Ovary (tissue), 9 donors: Measurements from ENCODE around the gene BHLHE23. TPM values are rescaled to one million over a fixed set of nuclear protein-coding genes. Genes with fewer than 3 reads are reported as not detected.

ENCODE experiments used
- DNase-seq, 5 donors: peaks; one replicate each; pipeline ENCODE4 v3.0.0-alpha.2; 2019 to 2020
- H3K27ac ChIP-seq, 2 donors: fragments of 200-600 bp; one replicate each; pipeline versions ENCODE4 v1.5.1 to v1.8.0; 2019 to 2022
- H3K27me3 ChIP-seq: fragments of 200-600 bp; one replicate; pipeline ENCODE4 v1.8.0; 2022
- H3K36me3 ChIP-seq: fragments of 200-600 bp; sonication (generic); one replicate; pipeline ENCODE4 v1.5.1; 2019
- H3K4me1 ChIP-seq: one replicate; pipeline ENCODE4 v1.8.1; 2013; ENCODE audit warnings: mild to moderate bottlenecking, moderate library complexity; ENCODE audit not compliant: insufficient read depth
- H3K4me3 ChIP-seq: fragments of 200-600 bp; sonication (generic); one replicate; pipeline ENCODE4 v1.5.1; 2017
- H3K9me3 ChIP-seq, 2 donors: fragments of 200-600 bp in 1 of 2; sonication (generic) in 1 of 2; one replicate each; pipeline versions ENCODE4 v1.5.1 to v1.8.1; 2013 to 2019; ENCODE audit warnings: mild to moderate bottlenecking in 1 of 2, moderate library complexity in 1 of 2
- CTCF ChIP-seq, 3 donors: fragments of 450-650 bp in 2 of 3; fragments of 200-600 bp in 1 of 3; IDR thresholded peaks; one replicate each; pipeline versions ENCODE4 v1.5.1 to v1.8.0; 2016 to 2022; ENCODE audit warnings: antibody characterized with exemption in 3 of 3, mild to moderate bottlenecking in 1 of 3
- EP300 ChIP-seq: sonication (generic); formaldehyde crosslinking; IDR thresholded peaks from one replicate; pipeline ENCODE4 v1.6.1; 2017; ENCODE audit warnings: antibody characterized with exemption
- POLR2A ChIP-seq: fragments of 450-650 bp; IDR thresholded peaks from one replicate; pipeline ENCODE4 v1.6.1; 2017; ENCODE audit warnings: antibody characterized with exemption, mild to moderate bottlenecking, moderate library complexity
- WGBS, 3 donors: extraction: QIAGEN DNeasy Blood & Tissue Kit in 1 of 3; methylation state at CpG; one replicate each; pipeline versions ENCODE4 v1.1.5 to v1.1.7; 2013 to 2017; 5-methylcytosine and 5-hydroxymethylcytosine counted together
- intact Hi-C, 4 donors: fragments of 100-400 bp; cut with DNase I; formaldehyde crosslinking; loops; one replicate each; pipeline versions ENCODE4 v1.11.0 to v1.15.1; 2022 to 2023
- polyA plus RNA-seq, 2 donors: library from polyadenylated mRNA; stranded (reverse); fragments of 200-250 nt in 1 of 2; fragments of 350-450 nt in 1 of 2; fragmentation: Illumina TruSeq in 1 of 2; extraction: RNeasy Lipid Tissue Mini Kit (QIAGEN cat#74804) in 1 of 2; gene quantifications; one replicate each; pipeline ENCODE4 v1.2.3, GENCODE V29; 2013 to 2014
- total RNA-seq, 7 donors: library from RNA; depleted of rRNA in 2 of 7; stranded (reverse); fragments of >200 nt in 2 of 7; fragmentation: NEBNext Ultra II Directional in 3 of 7; extraction: Animal tissue kit (Norgen Biotek cat#: 25700) in 3 of 7; gene quantifications; one replicate each; pipeline versions ENCODE4 v1.1.0 to v1.2.4, GENCODE V29; 2016 to 2023
- donor health status: DM: no; HTN: no; CAD: no; lungs with moderate emphysema.
- donor health status: DM: no; HTN: no; CAD: no.
- donor health status: Bipolar disorder and iron deficiency.
- donor health status: DM: yes; HTN: yes; CAD: no.
- donor health status: DM: no; HTN: no; CAD: no.
- donor health status: DM: yes; HTN: yes; CAD: no.

BHLHE23 gene
- total and polyA plus RNA-seq, 9 donors: not detected

GRCh38 chr20:63045401-63045800 lies 38.6 kb upstream of the BHLHE23 start:
- DNase-seq: no peak
- Histone ChIP-seq H3K4me1 (no peaks in the 10 kb centered on the region), H3K4me3 (no peak overlapping the region), H3K36me3 (no peaks in the 10 kb centered on the region), H3K27ac (no peak overlapping the region), H3K27me3 (no peaks in the 10 kb centered on the region), H3K9me3 (no peaks in the 10 kb centered on the region)
- intact Hi-C loops: no loop called here
- WGBS, 3 donors: 74 to 77% (median 76%) methylated on average over 13 to 14 of the region's 14 CpGs
- TF ChIP-seq POLR2A (no peak), CTCF (IDR thresholded peaks at IDR 0.05) (no peak), EP300 (no peak)

GRCh38 chr20:63044605-63045004 lies 37.8 kb upstream of the BHLHE23 start:
- DNase-seq: no peak
- no peak overlapping the region for H3K27ac ChIP-seq
- no peak for TF ChIP-seq EP300
- no peak for TF ChIP-seq POLR2A
- no peak for TF ChIP-seq CTCF (IDR thresholded peaks at IDR 0.05)
- H3K9me3 ChIP-seq: no peaks in the 10 kb centered on the region
- no peaks in the 10 kb centered on the region for H3K36me3 ChIP-seq
- intact Hi-C loops: no loop called here
- H3K27me3 ChIP-seq: no peaks in the 10 kb centered on the region
- H3K4me3 ChIP-seq: no peak overlapping the region
- 60 to 65% (median 64%) methylated on average over 16 of the region's 16 CpGs for WGBS, 3 donors
- H3K4me1 ChIP-seq: no peaks in the 10 kb centered on the region

GRCh38 chr20:63044204-63044600 lies 37.4 kb upstream of the BHLHE23 start:
- H3K36me3 ChIP-seq: no peaks in the 10 kb centered on the region
- H3K4me1 ChIP-seq: no peaks in the 10 kb centered on the region
- no peaks in the 10 kb centered on the region for H3K27me3 ChIP-seq
- no peak overlapping the region for H3K4me3 ChIP-seq
- TF ChIP-seq POLR2A (no peak), EP300 (no peak), CTCF (IDR thresholded peaks at IDR 0.05) (no peak)
- no peak for DNase-seq
- intact Hi-C loops: no loop called here
- H3K9me3 ChIP-seq: no peaks in the 10 kb centered on the region
- H3K27ac ChIP-seq: no peak overlapping the region
- 75 to 80% (median 76%) methylated on average over 25 of the region's 25 CpGs for WGBS, 3 donors

GRCh38 chr20:63043348-63044203 lies 36.8 kb upstream of the BHLHE23 start:
- DNase-seq: no peak
- intact Hi-C loops: no loop called here
- Histone ChIP-seq H3K27ac (no peak overlapping the region), H3K9me3 (no peaks in the 10 kb centered on the region), H3K27me3 (no peaks in the 10 kb centered on the region), H3K36me3 (no peaks in the 10 kb centered on the region), H3K4me1 (no peaks in the 10 kb centered on the region), H3K4me3 (no peak overlapping the region)
- WGBS, 3 donors: 84 to 87% (median 86%) methylated on average over 64 of the region's 64 CpGs
- TF ChIP-seq CTCF (IDR thresholded peaks at IDR 0.05): no peak
- TF ChIP-seq POLR2A: no peak
- no peak for TF ChIP-seq EP300
